PFSK-1 (cell line): ENCODE measurements around the gene CLCN7.

ENCODE experiments used
- FOXP2 ChIP-seq: optimal IDR thresholded peaks from 2 replicates; pipeline ENCODE3; 2011; ENCODE audit warnings: borderline replicate concordance, control low read depth, inconsistent platforms; ENCODE audit not compliant: insufficient read depth; ENCODE audit errors: extremely low read length, extremely low read depth
- POLR2AphosphoS5 ChIP-seq: IDR thresholded peaks from 2 replicates; pipeline ENCODE4 v1.6.1; 2012; ENCODE audit warnings: low read depth, mild to moderate bottlenecking, control low read depth, low read length, moderate library complexity
- SIN3A ChIP-seq: IDR thresholded peaks from 2 replicates; pipeline ENCODE4 v1.6.1; 2012; ENCODE audit warnings: mild to moderate bottlenecking, low read length, moderate library complexity, borderline replicate concordance; ENCODE audit not compliant: insufficient read depth
- TAF1 ChIP-seq: IDR thresholded peaks from 2 replicates; pipeline ENCODE4 v1.6.1; 2012; ENCODE audit warnings: low read length, control low read depth, borderline replicate concordance; ENCODE audit not compliant: insufficient read depth
- TF ChIP-seq, protein P1 (sequence below), 2 experiments: IDR thresholded peaks; 2 replicates each; pipeline versions ENCODE4 v1.6.1 to v1.8.0; 2011 to 2012; ENCODE audit warnings: low read depth in 2 of 2, low read length in 2 of 2, control low read depth in 1 of 2, inconsistent platforms in 1 of 2, mild to moderate bottlenecking in 1 of 2, moderate library complexity in 1 of 2; ENCODE audit not compliant: insufficient read depth in 1 of 2

The CLCN7 gene

DNA sequence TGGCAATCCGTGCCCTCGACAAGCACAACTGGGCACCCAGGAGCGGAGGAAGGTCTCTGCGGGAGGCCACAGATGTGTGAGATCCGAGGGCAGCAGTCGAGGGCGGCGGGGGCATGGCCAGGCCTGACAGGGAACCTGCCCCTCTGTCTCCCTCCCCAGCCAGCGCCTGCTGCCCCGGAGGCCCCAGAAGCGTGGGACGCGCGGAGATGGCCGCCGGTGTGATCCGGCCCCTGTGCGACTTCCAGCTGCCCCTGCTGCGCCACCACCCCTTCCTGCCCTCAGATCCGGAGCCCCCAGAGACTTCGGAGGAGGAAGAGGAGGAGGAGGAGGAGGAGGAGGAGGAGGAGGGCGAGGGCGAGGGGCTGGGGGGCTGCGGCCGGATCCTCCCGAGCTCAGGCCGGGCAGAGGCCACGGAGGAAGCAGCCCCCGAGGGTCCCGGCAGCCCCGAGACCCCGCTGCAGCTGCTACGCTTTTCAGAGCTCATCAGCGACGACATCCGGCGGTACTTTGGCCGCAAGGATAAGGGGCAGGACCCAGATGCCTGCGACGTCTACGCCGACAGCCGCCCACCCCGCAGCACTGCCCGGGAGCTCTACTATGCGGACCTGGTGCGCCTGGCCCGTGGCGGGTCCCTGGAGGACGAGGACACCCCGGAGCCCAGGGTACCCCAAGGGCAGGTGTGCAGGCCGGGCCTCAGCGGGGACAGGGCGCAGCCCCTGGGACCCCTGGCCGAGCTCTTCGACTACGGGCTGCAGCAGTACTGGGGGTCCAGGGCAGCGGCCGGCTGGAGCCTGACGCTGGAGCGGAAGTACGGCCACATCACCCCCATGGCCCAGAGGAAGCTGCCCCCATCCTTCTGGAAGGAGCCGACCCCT, 42.2 kb downstream of the CLCN7 start:
- TF ChIP-seq FOXP2, result no peak
- TF ChIP-seq TAF1, result no peak

- no peak for TF ChIP-seq SIN3A
Measured at GRCh38 chr16:1431497-1432270, 43.1 kb downstream of the CLCN7 start.

DNA sequence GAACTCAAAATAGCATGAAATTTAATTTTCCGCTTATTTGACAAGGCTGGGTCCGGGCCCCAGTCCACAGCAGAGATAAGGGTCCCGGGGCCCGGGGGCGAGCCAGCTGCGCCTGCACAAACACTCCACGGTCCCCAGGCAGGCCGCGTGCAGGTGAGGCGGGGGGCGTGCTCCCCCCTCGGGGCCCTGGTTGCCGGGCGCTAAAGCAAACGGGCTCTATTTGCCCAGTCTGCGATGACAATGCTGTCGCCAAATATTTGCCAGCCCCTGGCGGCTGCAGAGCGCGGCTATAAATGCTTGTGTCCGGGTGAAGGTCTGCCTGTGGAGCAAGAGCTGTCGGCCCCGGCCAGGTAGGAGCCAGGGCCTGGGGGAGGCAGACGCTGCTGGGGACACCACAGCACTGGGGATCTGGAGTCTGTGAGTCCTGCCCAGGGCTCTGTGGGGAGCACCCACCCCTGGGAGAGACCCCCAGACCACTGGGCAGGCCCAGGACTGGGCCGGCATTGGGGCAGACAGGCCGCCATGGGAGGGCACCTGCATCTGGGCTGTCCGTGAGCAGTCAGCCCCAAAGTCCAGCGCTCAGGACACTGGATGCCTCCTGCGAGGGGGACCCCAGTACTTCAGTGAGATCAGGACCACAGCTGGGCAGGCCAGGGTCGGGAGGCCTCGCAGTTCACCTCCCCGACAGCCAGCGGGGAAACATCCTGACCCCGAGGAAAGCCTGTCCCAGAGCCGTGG, 43.9 kb downstream of the CLCN7 start, which contains the start of gene PERCC1:
Gene PERCC1, plus strand, starts transcription at position 320 of the 738 bp plus-strand sequence. CDS start 1,516 bp downstream, outside the sequence.
- TF ChIP-seq TAF1, result no peak
- TF ChIP-seq FOXP2, result no peak
- TF ChIP-seq SIN3A, result no peak
- TF ChIP-seq, protein P1, sequence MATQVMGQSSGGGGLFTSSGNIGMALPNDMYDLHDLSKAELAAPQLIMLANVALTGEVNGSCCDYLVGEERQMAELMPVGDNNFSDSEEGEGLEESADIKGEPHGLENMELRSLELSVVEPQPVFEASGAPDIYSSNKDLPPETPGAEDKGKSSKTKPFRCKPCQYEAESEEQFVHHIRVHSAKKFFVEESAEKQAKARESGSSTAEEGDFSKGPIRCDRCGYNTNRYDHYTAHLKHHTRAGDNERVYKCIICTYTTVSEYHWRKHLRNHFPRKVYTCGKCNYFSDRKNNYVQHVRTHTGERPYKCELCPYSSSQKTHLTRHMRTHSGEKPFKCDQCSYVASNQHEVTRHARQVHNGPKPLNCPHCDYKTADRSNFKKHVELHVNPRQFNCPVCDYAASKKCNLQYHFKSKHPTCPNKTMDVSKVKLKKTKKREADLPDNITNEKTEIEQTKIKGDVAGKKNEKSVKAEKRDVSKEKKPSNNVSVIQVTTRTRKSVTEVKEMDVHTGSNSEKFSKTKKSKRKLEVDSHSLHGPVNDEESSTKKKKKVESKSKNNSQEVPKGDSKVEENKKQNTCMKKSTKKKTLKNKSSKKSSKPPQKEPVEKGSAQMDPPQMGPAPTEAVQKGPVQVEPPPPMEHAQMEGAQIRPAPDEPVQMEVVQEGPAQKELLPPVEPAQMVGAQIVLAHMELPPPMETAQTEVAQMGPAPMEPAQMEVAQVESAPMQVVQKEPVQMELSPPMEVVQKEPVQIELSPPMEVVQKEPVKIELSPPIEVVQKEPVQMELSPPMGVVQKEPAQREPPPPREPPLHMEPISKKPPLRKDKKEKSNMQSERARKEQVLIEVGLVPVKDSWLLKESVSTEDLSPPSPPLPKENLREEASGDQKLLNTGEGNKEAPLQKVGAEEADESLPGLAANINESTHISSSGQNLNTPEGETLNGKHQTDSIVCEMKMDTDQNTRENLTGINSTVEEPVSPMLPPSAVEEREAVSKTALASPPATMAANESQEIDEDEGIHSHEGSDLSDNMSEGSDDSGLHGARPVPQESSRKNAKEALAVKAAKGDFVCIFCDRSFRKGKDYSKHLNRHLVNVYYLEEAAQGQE (IDR thresholded peaks at IDR 0.05; ENCODE audit: insufficient read depth in 1 of 2, low read depth in 2 of 2, low read length in 2 of 2), result no peak
- TF ChIP-seq POLR2AphosphoS5, result no peak

GRCh38 chr16:1430214-1430758, 44.5 kb downstream of the CLCN7 start:
- TF ChIP-seq POLR2AphosphoS5 (no peak), TAF1 (no peak), SIN3A (no peak), FOXP2 (no peak)
- TF ChIP-seq, protein P1 (IDR thresholded peaks at IDR 0.05; ENCODE audit: insufficient read depth in 1 of 2, low read depth in 2 of 2, low read length in 2 of 2), result no peak

- TF ChIP-seq SIN3A (no peak), TAF1 (no peak), FOXP2 (no peak), POLR2AphosphoS5 (no peak)
- TF ChIP-seq, protein P1 (IDR thresholded peaks at IDR 0.05; ENCODE audit: insufficient read depth in 1 of 2, low read depth in 2 of 2, low read length in 2 of 2), result no peak
Measured at GRCh38 chr16:1429631-1430030, 45.2 kb downstream of the CLCN7 start.
